HEK293T (cell line): ENCODE data around the gene BORA.

Experiments
- ARNT ChIP-seq: fragments of 450-650 bp; IDR thresholded peaks from 2 replicates; pipeline ENCODE4 v1.6.1; 2017; ENCODE audit warnings: mild to moderate bottlenecking
- BHLHE40 ChIP-seq: fragments of 450-650 bp; IDR thresholded peaks from 2 replicates; pipeline ENCODE4 v1.6.1; 2016; ENCODE audit warnings: mild to moderate bottlenecking, moderate library complexity, borderline replicate concordance
- ELF4 ChIP-seq: fragments of 450-650 bp; IDR thresholded peaks from 2 replicates; pipeline ENCODE4 v1.6.1; 2017; ENCODE audit warnings: antibody characterized with exemption
- FOXA1 ChIP-seq: fragments of 450-650 bp; IDR thresholded peaks from 2 replicates; pipeline ENCODE4 v1.6.1; 2016; ENCODE audit warnings: mild to moderate bottlenecking
- FOXM1 ChIP-seq: fragments of 450-650 bp; IDR thresholded peaks from 2 replicates; pipeline ENCODE4 v1.6.1; 2017; ENCODE audit warnings: mild to moderate bottlenecking, borderline replicate concordance
- NFRKB ChIP-seq: fragments of 450-650 bp; IDR thresholded peaks from 2 replicates; pipeline ENCODE4 v1.6.1; 2016; ENCODE audit warnings: mild to moderate bottlenecking, moderate library complexity
- PKNOX1 ChIP-seq: fragments of 450-650 bp; IDR thresholded peaks from 2 replicates; pipeline ENCODE4 v1.6.1; 2016
- SUZ12 ChIP-seq: fragments of 450-650 bp; IDR thresholded peaks from 2 replicates; pipeline ENCODE4 v1.6.1; 2016; ENCODE audit warnings: mild to moderate bottlenecking
- TARDBP ChIP-seq: fragments of 450-650 bp; IDR thresholded peaks from 2 replicates; pipeline ENCODE4 v1.6.1; 2016
- ZNF384 ChIP-seq: fragments of 450-650 bp; IDR thresholded peaks from 2 replicates; pipeline ENCODE4 v1.6.1; 2016

DNA sequence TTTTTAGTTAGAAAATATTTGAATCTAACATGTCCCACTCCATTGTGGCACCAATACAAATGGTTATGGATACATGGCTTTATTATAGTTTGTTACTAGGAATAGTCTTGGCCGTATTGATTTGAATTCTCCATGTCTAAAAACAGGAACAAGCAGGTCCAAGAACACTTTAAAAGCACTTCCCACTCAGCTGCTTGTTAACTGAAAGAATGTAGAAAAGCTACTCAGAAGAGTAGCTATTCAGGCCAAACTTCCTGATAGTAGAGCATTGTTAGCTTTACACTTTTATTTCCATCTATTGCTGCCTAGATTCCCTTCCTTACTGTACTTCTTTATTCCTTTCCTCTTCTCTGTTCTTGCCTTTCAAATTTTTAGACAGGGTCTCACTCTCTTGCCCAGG is 61.1 kb downstream of the BORA start:
- TF ChIP-seq FOXA1, result no peak
- no peak for TF ChIP-seq ZNF384
- no peak for TF ChIP-seq FOXM1
- no peak for TF ChIP-seq ELF4
- no peak for TF ChIP-seq ARNT
- TF ChIP-seq NFRKB, result no peak
- TF ChIP-seq BHLHE40, result no peak
- no peak for TF ChIP-seq TARDBP
- no peak for TF ChIP-seq SUZ12
- no peak for TF ChIP-seq PKNOX1
